CD14-positive monocyte (primary cell): ENCODE measurements around the gene CFAP74. TPM values are rescaled to one million over a fixed set of nuclear protein-coding genes. Genes with fewer than 3 reads are reported as not detected.

ENCODE experiments used
- DNase-seq, 3 donors: peaks; one replicate each; pipeline ENCODE4 v3.0.0-alpha.2; 2011 to 2022
- H2AFZ ChIP-seq: 2 replicates; pipeline ENCODE4 v1.6.0; 2012; ENCODE audit warnings: mild to moderate bottlenecking, low read depth, low read length, inconsistent platforms; ENCODE audit not compliant: insufficient read depth, poor library complexity, severe bottlenecking
- H3K27ac ChIP-seq, 2 donors: 1 replicate in 1 of 2; 2 replicates in 1 of 2; pipeline ENCODE4 v1.5.1; 2012 to 2013; ENCODE audit warnings: low read length in 2 of 2, control low read depth in 1 of 2, inconsistent platforms in 1 of 2, low read depth in 1 of 2, mild to moderate bottlenecking in 1 of 2
- H3K27me3 ChIP-seq, 2 donors: one replicate each; pipeline versions ENCODE4 v1.6.0 to v1.6.1; 2011 to 2013; ENCODE audit warnings: low read length in 2 of 2; ENCODE audit not compliant: control insufficient read depth in 2 of 2, insufficient read depth in 2 of 2
- H3K36me3 ChIP-seq, 2 donors: replicated peaks in 1 of 2; 1 replicate in 1 of 2; 2 replicates in 1 of 2; pipeline versions ENCODE4 v1.5.1 to v1.6.1; 2012 to 2013; ENCODE audit warnings: low read length in 2 of 2, control low read depth in 1 of 2, inconsistent platforms in 1 of 2, mild to moderate bottlenecking in 1 of 2; ENCODE audit not compliant: insufficient read depth in 2 of 2, control insufficient read depth in 1 of 2
- H3K4me1 ChIP-seq, 2 donors: 1 replicate in 1 of 2; 2 replicates in 1 of 2; pipeline versions ENCODE4 v1.5.1 to v1.6.1; 2012 to 2013; ENCODE audit warnings: low read length in 2 of 2, control low read depth in 1 of 2, inconsistent platforms in 1 of 2, mild to moderate bottlenecking in 1 of 2, moderate library complexity in 1 of 2; ENCODE audit not compliant: insufficient read depth in 2 of 2, control insufficient read depth in 1 of 2
- H3K4me2 ChIP-seq: replicated peaks from 2 replicates; pipeline ENCODE3; 2012; ENCODE audit warnings: low read length, moderate library complexity, mild to moderate bottlenecking; ENCODE audit not compliant: poor library complexity, severe bottlenecking; ENCODE audit errors: extremely low read depth
- H3K4me3 ChIP-seq, 3 experiments: fragments of 200-600 bp in 1 of 3; sonication (generic) in 1 of 3; replicated peaks in 1 of 3; 1 replicate in 2 of 3; 2 replicates in 1 of 3; pipeline ENCODE4 v1.5.1; 2011 to 2013; ENCODE audit warnings: low read length in 3 of 3, mild to moderate bottlenecking in 3 of 3, control low read depth in 2 of 3, low read depth in 2 of 3, inconsistent platforms in 1 of 3, moderate library complexity in 1 of 3
- H3K79me2 ChIP-seq: 2 replicates; pipeline ENCODE4 v1.6.0; 2012; ENCODE audit warnings: mild to moderate bottlenecking, control low read depth, inconsistent platforms, low read length, moderate library complexity; ENCODE audit not compliant: insufficient read depth
- H3K9ac ChIP-seq: 2 replicates; pipeline ENCODE4 v1.6.0; 2017; ENCODE audit warnings: low read length, mild to moderate bottlenecking; ENCODE audit not compliant: insufficient read depth, poor library complexity, severe bottlenecking
- H3K9me3 ChIP-seq, 2 donors: replicated peaks in 1 of 2; 1 replicate in 1 of 2; 2 replicates in 1 of 2; pipeline versions ENCODE4 v1.5.1 to v1.6.1; 2012 to 2013; ENCODE audit warnings: low read length in 2 of 2, control low read depth in 1 of 2; ENCODE audit not compliant: control insufficient read depth in 1 of 2, insufficient read depth in 1 of 2
- H4K20me1 ChIP-seq: 2 replicates; pipeline ENCODE4 v1.6.0; 2012; ENCODE audit warnings: mild to moderate bottlenecking, low read length, control low read depth, moderate library complexity; ENCODE audit not compliant: insufficient read depth
- H3K27ac Mint-ChIP-seq, 7 donors: one replicate each; pipeline ENCODE4 v1.8.0; 2020; ENCODE audit warnings: mild to moderate bottlenecking in 7 of 7, mixed read lengths in 7 of 7, moderate library complexity in 6 of 7, inconsistent platforms in 2 of 7
- H3K27me3 Mint-ChIP-seq, 3 donors: one replicate each; pipeline ENCODE4 v1.8.0; 2021 to 2022; ENCODE audit warnings: low read depth in 3 of 3, mild to moderate bottlenecking in 3 of 3, mixed read lengths in 3 of 3, moderate library complexity in 3 of 3, inconsistent platforms in 1 of 3
- H3K36me3 Mint-ChIP-seq, 2 donors: one replicate each; pipeline ENCODE4 v1.8.0; 2020; ENCODE audit warnings: mixed read lengths in 2 of 2, inconsistent platforms in 1 of 2, mild to moderate bottlenecking in 1 of 2
- H3K4me1 Mint-ChIP-seq: one replicate; pipeline ENCODE4 v1.8.0; 2020; ENCODE audit warnings: mild to moderate bottlenecking, mixed read lengths
- H3K4me3 Mint-ChIP-seq, 2 donors: one replicate each; pipeline ENCODE4 v1.8.0; 2020; ENCODE audit warnings: mild to moderate bottlenecking in 2 of 2, mixed read lengths in 2 of 2, moderate library complexity in 1 of 2
- H3K9me3 Mint-ChIP-seq, 7 donors: one replicate each; pipeline ENCODE4 v1.8.0; 2020 to 2022; ENCODE audit warnings: mixed read lengths in 7 of 7, mild to moderate bottlenecking in 6 of 7, moderate library complexity in 6 of 7, inconsistent platforms in 2 of 7
- CTCF ChIP-seq: fragments of 200-600 bp; IDR thresholded peaks from one replicate; pipeline ENCODE4 v1.8.0; 2022; ENCODE audit warnings: antibody characterized with exemption, mild to moderate bottlenecking
- WGBS: methylation state at CpG from one replicate; pipeline ENCODE4 v1.1.5; 2013; ENCODE audit warnings: missing lambda C conversion rate; ENCODE audit not compliant: insufficient coverage; 5-methylcytosine and 5-hydroxymethylcytosine counted together
- intact Hi-C, 2 donors: fragments of 100-400 bp; cut with micrococcal nuclease; formaldehyde crosslinking; loops; one replicate each; pipeline versions ENCODE4 v1.15.0 to v1.15.1; 2023
- polyA plus RNA-seq, 3 donors: library from polyadenylated mRNA; depleted of rRNA in 1 of 3; unstranded in 2 of 3; stranded (reverse) in 1 of 3; fragments of 300-500 nt in 2 of 3; fragments of >200 nt in 1 of 3; fragmentation: Illumina TruSeq in 2 of 3; gene quantifications; 1 replicate in 2 of 3; 2 replicates in 1 of 3; pipeline ENCODE4 v1.2.3, GENCODE V29; 2012 to 2021

The CFAP74 gene
- polyA plus RNA-seq, 3 donors = not detected

- no peak for DNase-seq
- 88% methylated on average over 22 of the region's 22 CpGs for WGBS
- no peaks in the 10 kb centered on the region for H4K20me1 ChIP-seq
- H3K4me2 ChIP-seq = no peak overlapping the region
- no peak overlapping the region for H3K4me3 ChIP-seq
- Mint-ChIP-seq H3K4me1 (peaks cover 9% of the 10 kb centered on the region), H3K9me3 (no peaks in the 10 kb centered on the region), H3K4me3 (no peak overlapping the region), H3K27ac (no peak overlapping the region), H3K27me3 (peaks cover 1 to 22% (median 9%) of the 10 kb centered on the region in 3 donors), H3K36me3 (no peaks in the 10 kb centered on the region)
- H3K27me3 ChIP-seq = no peaks in the 10 kb centered on the region
- intact Hi-C loops = no loop called here
- no peak overlapping the region for H2AFZ ChIP-seq
- TF ChIP-seq CTCF = no peak
- no peaks in the 10 kb centered on the region for H3K36me3 ChIP-seq
- no peaks in the 10 kb centered on the region for H3K79me2 ChIP-seq
- H3K4me1 ChIP-seq = no peaks in the 10 kb centered on the region
- H3K27ac ChIP-seq = no peak overlapping the region
- no peak overlapping the region for H3K9ac ChIP-seq
- no peaks in the 10 kb centered on the region for H3K9me3 ChIP-seq
Observed at GRCh38 chr1:1989102-1989542, 14.5 kb downstream of the CFAP74 start.

- Mint-ChIP-seq H3K27me3 (peaks cover 1 to 22% (median 9%) of the 10 kb centered on the region in 3 donors), H3K4me1 (peaks cover 9% of the 10 kb centered on the region), H3K36me3 (no peaks in the 10 kb centered on the region), H3K9me3 (no peaks in the 10 kb centered on the region), H3K4me3 (no peak overlapping the region), H3K27ac (no peak overlapping the region)
- H3K27ac ChIP-seq = no peak overlapping the region
- H2AFZ ChIP-seq = no peak overlapping the region
- H3K36me3 ChIP-seq = no peaks in the 10 kb centered on the region
- intact Hi-C loops = no loop called here
- H3K4me2 ChIP-seq = no peak overlapping the region
- no peak overlapping the region for H3K9ac ChIP-seq
- no peaks in the 10 kb centered on the region for H4K20me1 ChIP-seq
- no peaks in the 10 kb centered on the region for H3K27me3 ChIP-seq
- TF ChIP-seq CTCF = no peak
- H3K79me2 ChIP-seq = no peaks in the 10 kb centered on the region
- no peaks in the 10 kb centered on the region for H3K4me1 ChIP-seq
- no peaks in the 10 kb centered on the region for H3K9me3 ChIP-seq
- 84% methylated on average over 10 of the region's 29 CpGs for WGBS
- DNase-seq = no peak
- no peak overlapping the region for H3K4me3 ChIP-seq
Observed at GRCh38 chr1:1988061-1988945, 15.3 kb downstream of the CFAP74 start.
